Natural killer cell (primary cell): ENCODE measurements around the gene ARID5B. TPM values are rescaled to one million over a fixed set of nuclear protein-coding genes. Genes with fewer than 3 reads are reported as not detected.

Experiments used
- ATAC-seq, 3 donors: fragments of 150-1000 bp in 2 of 3; fragments of 200-7000 bp in 1 of 3; cut with Tn5 transposase; 1 replicate in 1 of 3; 2 replicates in 2 of 3; pipeline ENCODE4 v1.10.0; 2021; ENCODE audit warnings: mild to moderate bottlenecking in 2 of 3, moderate library complexity in 2 of 3
- DNase-seq, 2 donors: peaks; one replicate each; pipeline versions ENCODE4 v3.0.0 to v3.0.0-alpha.2; 2013 to 2021; ENCODE audit warnings: mixed read lengths in 1 of 2
- H3K27ac ChIP-seq: one replicate; pipeline ENCODE4 v1.5.1; 2013; ENCODE audit warnings: mild to moderate bottlenecking, low read length
- H3K27me3 ChIP-seq: one replicate; pipeline ENCODE4 v1.6.1; 2013; ENCODE audit warnings: low read length; ENCODE audit not compliant: control insufficient read depth, insufficient read depth
- H3K36me3 ChIP-seq: one replicate; pipeline ENCODE4 v1.6.1; 2013; ENCODE audit warnings: low read length; ENCODE audit not compliant: control insufficient read depth, insufficient read depth
- H3K4me1 ChIP-seq: one replicate; pipeline ENCODE4 v1.6.1; 2013; ENCODE audit warnings: low read length; ENCODE audit not compliant: control insufficient read depth, insufficient read depth
- H3K4me3 ChIP-seq: one replicate; pipeline ENCODE4 v1.5.1; 2013; ENCODE audit warnings: low read length
- H3K9me3 ChIP-seq: one replicate; pipeline ENCODE4 v1.6.1; 2013; ENCODE audit warnings: low read length; ENCODE audit not compliant: control insufficient read depth, insufficient read depth
- H3K27ac Mint-ChIP-seq, 2 donors: one replicate each; pipeline ENCODE4 v1.8.0; 2022; ENCODE audit warnings: mild to moderate bottlenecking in 2 of 2, mixed read lengths in 2 of 2, moderate library complexity in 1 of 2
- H3K27me3 Mint-ChIP-seq, 2 donors: one replicate each; pipeline ENCODE4 v1.8.0; 2022; ENCODE audit warnings: low read depth in 2 of 2, mixed read lengths in 2 of 2
- H3K36me3 Mint-ChIP-seq: one replicate; pipeline ENCODE4 v1.8.0; 2022; ENCODE audit warnings: mixed read lengths
- H3K4me1 Mint-ChIP-seq, 2 donors: one replicate each; pipeline ENCODE4 v1.8.0; 2022; ENCODE audit warnings: mixed read lengths in 2 of 2
- H3K4me3 Mint-ChIP-seq: one replicate; pipeline ENCODE4 v1.8.0; 2022; ENCODE audit warnings: mild to moderate bottlenecking, moderate library complexity, mixed read lengths
- H3K9me3 Mint-ChIP-seq, 2 donors: one replicate each; pipeline ENCODE4 v1.8.0; 2022; ENCODE audit warnings: mixed read lengths in 2 of 2
- CTCF ChIP-seq: fragments of 200-600 bp; IDR thresholded peaks from one replicate; pipeline ENCODE4 v1.8.0; 2022; ENCODE audit warnings: antibody characterized with exemption
- WGBS: methylation state at CpG from one replicate; pipeline ENCODE4 v1.1.7; 2013; ENCODE audit warnings: missing lambda C conversion rate; ENCODE audit not compliant: insufficient coverage; 5-methylcytosine and 5-hydroxymethylcytosine counted together
- intact Hi-C: fragments of 100-400 bp; cut with micrococcal nuclease; formaldehyde crosslinking; loops from one replicate; pipeline ENCODE4 v1.14.2; 2022
- total RNA-seq, 4 donors: library from RNA; stranded (reverse); fragments of 120-200 nt in 1 of 4; gene quantifications; one replicate each; pipeline versions ENCODE4 v1.2.3 to v1.2.4, GENCODE V29; 2013 to 2022

ARID5B gene
- total RNA-seq, 3 donors from 2014 or later (not counting 1 experiment from before 2014, with no cell fraction given) = 22.3 to 44.3 (median 31.3) TPM

GRCh38 chr10:61944410-61945147, 43.1 kb downstream of the ARID5B start:
- Histone ChIP-seq H3K4me3 (no peak overlapping the region), H3K9me3 (no peaks in the 10 kb centered on the region), H3K4me1 (peaks cover 10% of the 10 kb centered on the region), H3K27me3 (no peaks in the 10 kb centered on the region), H3K27ac (peak overlapping the region; percentile 3), H3K36me3 (peaks cover 18% of the 10 kb centered on the region)
- no peak for TF ChIP-seq CTCF
- Mint-ChIP-seq H3K27me3 (no peaks in the 10 kb centered on the region), H3K4me3 (no peak overlapping the region), H3K4me1 (peaks cover 41 to 45% of the 10 kb centered on the region in 2 donors), H3K36me3 (peaks cover 10% of the 10 kb centered on the region), H3K27ac (peak overlapping the region; percentile 65 to 93), H3K9me3 (no peaks in the 10 kb centered on the region)
- DNase-seq = no peak
- intact Hi-C loops = loop anchor here (5.0 kb wide), 1 partner anchor 693 kb away; no protein-coding TSS in a partner anchor
- ATAC-seq = no peak
- 80% methylated on average over 1 of the region's 1 CpG for WGBS

GRCh38 chr10:61949687-61950086, 48.2 kb downstream of the ARID5B start:
- no peaks in the 10 kb centered on the region for H3K27me3 Mint-ChIP-seq
- H3K27me3 ChIP-seq = no peaks in the 10 kb centered on the region
- WGBS = 92% methylated on average over 1 of the region's 2 CpGs
- peaks cover 18% of the 10 kb centered on the region for H3K36me3 ChIP-seq
- TF ChIP-seq CTCF = no peak
- no peak overlapping the region for H3K4me3 ChIP-seq
- DNase-seq (no peak), ATAC-seq (no peak)
- no peaks in the 10 kb centered on the region for H3K4me1 ChIP-seq
- H3K4me1 Mint-ChIP-seq = peaks cover 13 to 17% of the 10 kb centered on the region in 2 donors
- no peak overlapping the region for H3K27ac ChIP-seq
- H3K9me3 Mint-ChIP-seq = no peaks in the 10 kb centered on the region
- H3K27ac Mint-ChIP-seq = no peak overlapping the region
- no peak overlapping the region for H3K4me3 Mint-ChIP-seq
- no peaks in the 10 kb centered on the region for H3K9me3 ChIP-seq
- no peaks in the 10 kb centered on the region for H3K36me3 Mint-ChIP-seq
- intact Hi-C loops = no loop called here

- 100% methylated on average over 1 of the region's 2 CpGs for WGBS
- no peaks in the 10 kb centered on the region for H3K27me3 ChIP-seq
- peaks cover 18% of the 10 kb centered on the region for H3K36me3 ChIP-seq
- intact Hi-C loops = no loop called here
- no peak overlapping the region for H3K27ac Mint-ChIP-seq
- ATAC-seq = no peak
- H3K4me1 Mint-ChIP-seq = peaks cover 10 to 18% of the 10 kb centered on the region in 2 donors
- no peaks in the 10 kb centered on the region for H3K36me3 Mint-ChIP-seq
- TF ChIP-seq CTCF = no peak
- no peak overlapping the region for H3K4me3 ChIP-seq
- H3K4me1 ChIP-seq = no peaks in the 10 kb centered on the region
- H3K9me3 Mint-ChIP-seq = no peaks in the 10 kb centered on the region
- DNase-seq = no peak
- no peaks in the 10 kb centered on the region for H3K27me3 Mint-ChIP-seq
- no peak overlapping the region for H3K27ac ChIP-seq
- H3K4me3 Mint-ChIP-seq = no peak overlapping the region
- no peaks in the 10 kb centered on the region for H3K9me3 ChIP-seq
Measured at GRCh38 chr10:61950449-61951143, 49.1 kb downstream of the ARID5B start.
